Stimulated activated naive CD8-positive, alpha-beta T cell treated with anti-CD3 and anti-CD28 coated beads, Interleukin-15, amount 100 ng/mL, for 72 hours (primary cell): Measurements from ENCODE around the gene ERVFRD-1.
"Not testable (repeated sequence)": the region's sequence is repeated elsewhere in the genome, so short reads cannot be mapped to it uniquely, and the experiment has no call there.

Source experiments
- ATAC-seq: fragments of 150-1000 bp; cut with Tn5 transposase; 2 replicates; pipeline ENCODE4 v1.10.0; 2021; ENCODE audit warnings: mild to moderate bottlenecking, moderate library complexity
- DNase-seq, 2 donors: peaks; one replicate each; pipeline ENCODE4 v3.0.0; 2021 to 2022
- H3K27ac Mint-ChIP-seq, 2 donors: one replicate each; pipeline ENCODE4 v1.8.0; 2022; ENCODE audit warnings: mild to moderate bottlenecking in 2 of 2, mixed read lengths in 2 of 2, moderate library complexity in 2 of 2
- H3K27me3 Mint-ChIP-seq: one replicate; pipeline ENCODE4 v1.8.0; 2022; ENCODE audit warnings: mixed read lengths
- H3K4me1 Mint-ChIP-seq: one replicate; pipeline ENCODE4 v1.8.0; 2022; ENCODE audit warnings: mild to moderate bottlenecking, mixed read lengths
- H3K4me3 Mint-ChIP-seq, 2 donors: one replicate each; pipeline ENCODE4 v1.8.0; 2022; ENCODE audit warnings: mild to moderate bottlenecking in 2 of 2, mixed read lengths in 2 of 2, moderate library complexity in 1 of 2
- H3K9me3 Mint-ChIP-seq, 2 donors: one replicate each; pipeline ENCODE4 v1.8.0; 2022; ENCODE audit warnings: mixed read lengths in 2 of 2

ERVFRD-1 gene

DNA sequence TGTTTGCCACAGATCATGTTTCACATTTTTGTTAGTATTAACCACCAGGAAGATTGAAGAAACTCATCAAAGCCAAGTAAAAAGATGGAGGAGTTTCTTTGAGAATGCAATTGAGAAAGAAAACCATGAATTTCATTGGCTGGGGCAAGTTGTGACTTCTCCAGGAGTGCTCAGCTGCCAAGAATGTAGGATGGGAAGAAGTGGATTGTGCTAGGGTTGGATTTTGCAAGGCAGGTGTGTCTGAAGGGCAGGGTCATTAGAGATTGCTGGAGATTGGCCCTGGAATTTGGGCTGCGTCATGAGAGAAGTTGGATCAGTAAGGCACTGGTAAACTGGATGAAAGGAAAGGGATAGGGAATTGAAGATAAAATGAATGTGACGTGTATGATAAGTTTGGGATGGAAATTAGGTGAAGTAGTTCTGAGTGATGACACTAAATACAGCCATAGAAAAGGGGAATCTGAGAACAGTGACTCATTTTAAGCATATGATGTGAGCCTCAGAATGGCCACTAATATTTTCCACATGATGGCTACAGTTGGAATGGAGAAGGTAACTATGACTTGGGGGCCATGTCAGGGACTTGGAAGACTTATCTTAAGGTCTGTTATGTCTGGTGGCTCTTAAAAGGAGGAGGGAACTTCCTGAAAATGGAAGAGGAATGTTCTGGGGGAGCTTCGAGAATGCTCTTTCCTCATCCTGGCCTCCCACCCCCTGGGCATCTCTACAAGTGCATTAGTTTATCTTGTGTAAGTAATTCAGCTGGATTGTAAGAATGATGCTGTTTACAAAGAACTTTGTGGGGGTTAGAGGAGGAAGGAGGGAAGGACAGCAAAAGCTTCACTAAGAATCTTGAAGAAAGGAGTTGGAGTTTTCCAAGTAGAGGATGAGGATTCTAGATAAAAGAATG is 27.8 kb upstream of the ERVFRD-1 start:
- Mint-ChIP-seq H3K4me3 (peak overlapping the region; percentile 3 to 46), H3K27ac (peak overlapping the region; percentile 0 to 57), H3K4me1 (peaks cover 24% of the 10 kb centered on the region), H3K9me3 (peaks cover 0 to 6% of the 10 kb centered on the region in 2 donors), H3K27me3 (no peaks in the 10 kb centered on the region)
- peak; percentile 90 for ATAC-seq
- peak in 1 of 2 donors; percentile 7 for DNase-seq

DNA sequence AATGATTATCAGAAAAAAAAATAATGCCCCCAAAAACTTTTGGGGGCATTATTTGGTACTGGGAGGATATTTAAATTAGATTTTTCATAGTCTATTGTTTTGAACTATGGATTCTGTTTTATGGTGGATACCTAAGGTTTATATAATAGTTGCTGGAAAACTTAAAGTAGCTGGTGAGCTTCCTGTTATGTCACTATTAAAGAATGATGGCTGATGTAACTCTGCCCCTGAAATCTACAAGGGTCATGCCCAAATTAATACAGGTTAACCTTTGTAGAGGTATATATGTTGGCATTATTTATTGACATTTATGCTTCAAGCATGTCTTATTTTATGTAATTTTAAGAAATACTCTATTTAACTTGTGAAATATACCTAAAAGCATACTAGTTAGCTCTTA is 25.3 kb upstream of the ERVFRD-1 start:
- no peaks in the 10 kb centered on the region for H3K27me3 Mint-ChIP-seq
- DNase-seq (no peak), ATAC-seq (no peak)
- H3K4me1 Mint-ChIP-seq = peaks cover 22% of the 10 kb centered on the region
- H3K4me3 Mint-ChIP-seq = no peak overlapping the region
- H3K9me3 Mint-ChIP-seq = peaks cover 0 to 6% of the 10 kb centered on the region in 2 donors
- no peak overlapping the region for H3K27ac Mint-ChIP-seq

DNA sequence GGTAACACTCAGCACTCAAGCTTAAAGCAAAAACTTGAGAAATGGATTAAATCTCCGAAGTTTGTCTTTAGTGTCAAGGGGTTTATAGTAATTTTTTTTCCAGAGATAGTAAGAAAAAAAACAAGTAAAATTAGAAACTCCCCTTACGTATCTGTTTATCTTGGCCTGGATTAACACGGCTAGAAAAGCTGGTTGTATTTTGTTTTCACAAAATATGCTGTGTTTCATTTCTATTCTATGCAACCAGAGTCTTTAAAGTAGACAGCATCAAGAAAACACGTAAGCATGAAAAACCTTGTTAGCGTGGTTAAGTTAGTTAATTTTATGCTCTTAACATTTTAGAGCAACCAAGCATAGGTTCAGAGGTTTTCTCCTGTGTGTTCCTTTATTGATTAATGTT is 21.8 kb upstream of the ERVFRD-1 start:
- Mint-ChIP-seq H3K4me3 (no peak overlapping the region), H3K27me3 (no peaks in the 10 kb centered on the region), H3K27ac (no peak overlapping the region), H3K4me1 (peaks cover 13% of the 10 kb centered on the region), H3K9me3 (no peaks in the 10 kb centered on the region)
- ATAC-seq = no peak
- DNase-seq = no peak

DNA sequence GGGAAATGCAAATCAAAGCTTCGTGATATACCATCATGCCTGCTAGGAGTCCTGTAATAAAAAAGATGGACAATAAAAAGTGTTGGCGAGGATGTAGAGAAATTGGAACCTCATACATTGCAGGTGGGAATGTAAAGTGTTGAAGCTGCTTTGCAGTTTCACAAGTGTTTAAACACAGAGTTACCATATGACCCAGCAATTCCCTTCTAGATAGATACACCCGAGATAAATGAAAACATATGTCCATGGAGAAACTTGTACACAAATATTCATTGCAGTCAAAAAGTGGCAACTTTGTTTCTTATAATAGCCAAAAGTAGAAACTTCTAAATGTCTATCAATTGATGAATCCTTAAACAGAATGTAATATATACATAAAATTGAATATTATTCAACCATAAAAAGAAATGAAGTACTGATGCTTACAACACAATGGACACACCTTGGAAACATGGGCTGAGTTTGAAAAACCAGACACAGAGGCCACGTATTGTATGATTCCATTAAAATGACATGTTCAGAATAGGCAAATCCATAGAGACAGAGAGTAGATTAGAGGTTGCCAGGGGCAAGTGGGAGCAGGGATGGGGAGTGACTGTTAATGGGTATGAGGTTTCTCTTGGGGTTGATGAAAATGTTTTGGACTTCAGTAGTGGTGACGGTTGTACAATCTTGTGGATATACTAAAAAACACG is 20.8 kb upstream of the ERVFRD-1 start:
- ATAC-seq (no peak), DNase-seq (no peak)
- Mint-ChIP-seq H3K9me3 (no peaks in the 10 kb centered on the region), H3K4me1 (peaks cover 13% of the 10 kb centered on the region), H3K4me3 (no peak overlapping the region), H3K27ac (no peak overlapping the region), H3K27me3 (no peaks in the 10 kb centered on the region)

DNA sequence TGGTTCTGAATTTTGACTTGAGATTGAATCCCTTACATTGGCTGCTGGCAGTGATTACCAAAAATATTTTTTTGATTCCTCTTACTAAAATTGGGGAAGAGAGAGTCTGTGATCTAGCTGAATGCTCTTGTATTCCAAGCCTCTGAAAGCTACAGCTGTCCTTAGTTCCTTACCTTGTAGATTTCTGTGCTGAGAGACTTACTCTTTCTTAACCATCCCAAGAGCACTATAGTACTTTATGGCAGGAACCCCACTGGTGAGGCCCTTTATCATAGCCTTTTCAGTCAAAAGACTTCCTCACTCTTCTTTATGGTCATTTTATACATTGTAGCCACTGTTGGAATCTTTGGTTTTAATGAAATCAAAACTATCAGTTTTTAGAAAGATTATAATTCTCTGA is 19.1 kb upstream of the ERVFRD-1 start:
- Mint-ChIP-seq H3K27me3 (no peaks in the 10 kb centered on the region), H3K9me3 (no peaks in the 10 kb centered on the region), H3K4me1 (peaks cover 19% of the 10 kb centered on the region), H3K27ac (no peak overlapping the region), H3K4me3 (no peak overlapping the region)
- ATAC-seq (no peak), DNase-seq (no peak)

DNA sequence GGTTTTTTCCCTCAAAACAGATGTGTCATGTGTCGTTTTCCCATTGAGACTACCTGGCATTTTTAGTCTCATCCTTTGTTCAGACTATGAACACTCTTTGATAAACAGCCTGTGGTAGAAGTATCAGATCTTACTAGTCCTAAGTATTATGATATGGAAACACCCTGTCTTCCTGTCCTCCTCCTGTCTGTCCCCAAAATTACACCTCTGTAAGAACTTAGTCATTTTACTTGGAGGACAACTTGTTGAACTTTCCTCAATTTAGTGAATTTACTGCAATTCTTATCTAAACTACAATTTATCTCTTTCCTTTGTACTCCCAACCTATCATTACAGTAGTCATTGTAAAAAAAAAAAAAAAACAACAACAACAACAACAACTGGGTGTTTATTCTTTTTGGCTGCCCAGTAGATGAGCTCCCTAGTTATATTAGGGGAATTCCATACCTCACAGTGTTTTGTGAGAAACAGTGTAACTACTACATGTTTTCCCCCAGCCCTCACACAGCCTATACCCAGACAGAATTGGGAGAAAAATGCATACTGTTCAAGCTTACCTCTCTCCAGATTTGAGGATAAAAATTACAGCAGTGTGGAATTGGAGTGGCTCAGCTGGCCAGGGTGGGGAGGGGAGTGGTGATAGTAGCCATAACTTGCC is 18.5 kb upstream of the ERVFRD-1 start:
- no peaks in the 10 kb centered on the region for H3K9me3 Mint-ChIP-seq
- no peaks in the 10 kb centered on the region for H3K27me3 Mint-ChIP-seq
- peaks cover 19% of the 10 kb centered on the region for H3K4me1 Mint-ChIP-seq
- DNase-seq (no peak), ATAC-seq (peak; percentile 64)
- peak overlapping the region in 1 of 2 donors; percentile 35 for H3K27ac Mint-ChIP-seq
- H3K4me3 Mint-ChIP-seq = no peak overlapping the region

DNA sequence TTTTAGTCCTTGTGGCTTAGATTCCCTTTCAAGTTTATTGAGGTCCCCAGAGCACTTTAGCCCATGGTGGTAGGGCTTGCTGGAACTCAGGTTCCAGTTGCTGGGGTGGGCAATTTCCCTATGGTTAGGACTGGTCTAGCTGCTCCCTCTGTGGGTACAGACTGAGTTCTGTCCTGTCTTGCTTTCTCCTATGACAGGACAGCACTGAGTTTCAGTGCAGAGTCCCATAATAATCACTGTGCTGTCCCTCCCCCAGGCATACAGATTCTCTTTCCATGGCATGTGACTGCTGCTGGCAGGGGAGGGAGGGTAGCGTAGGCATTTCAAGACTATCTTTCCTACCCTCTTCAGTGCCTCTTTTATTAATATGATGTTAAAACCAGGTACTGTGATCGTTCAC is 17.1 kb upstream of the ERVFRD-1 start:
- H3K27ac Mint-ChIP-seq = no peak overlapping the region

DNA sequence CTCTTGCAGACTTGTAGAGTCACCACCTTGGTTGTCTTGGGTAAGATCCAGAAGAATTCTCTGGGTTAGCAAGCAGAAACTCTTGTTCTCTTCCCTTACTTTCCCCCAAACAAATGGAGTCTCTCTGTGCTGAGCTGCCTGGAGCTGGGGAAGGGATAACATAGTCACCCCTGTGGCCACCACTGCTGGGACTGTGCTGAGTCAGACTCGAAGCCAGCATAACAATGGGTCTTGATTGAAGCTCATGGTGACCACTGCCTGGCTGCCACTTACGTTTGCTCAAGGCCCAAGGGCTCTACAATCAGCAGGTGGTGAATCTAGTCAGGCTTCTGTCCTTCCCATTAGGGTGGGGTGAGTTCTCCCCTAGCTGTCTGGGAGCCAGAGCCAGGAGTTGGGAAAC is 15.4 kb upstream of the ERVFRD-1 start:
- DNase-seq = no peak
- Mint-ChIP-seq H3K9me3 (no peaks in the 10 kb centered on the region), H3K27ac (no peak overlapping the region)

More for the DNA sequence above, 17.1 kb upstream of the ERVFRD-1 start:
- peaks cover 19% of the 10 kb centered on the region for H3K4me1 Mint-ChIP-seq
- DNase-seq (no peak), ATAC-seq (no peak)
- no peak overlapping the region for H3K4me3 Mint-ChIP-seq
- no peaks in the 10 kb centered on the region for H3K9me3 Mint-ChIP-seq
- H3K27me3 Mint-ChIP-seq = no peaks in the 10 kb centered on the region

DNA sequence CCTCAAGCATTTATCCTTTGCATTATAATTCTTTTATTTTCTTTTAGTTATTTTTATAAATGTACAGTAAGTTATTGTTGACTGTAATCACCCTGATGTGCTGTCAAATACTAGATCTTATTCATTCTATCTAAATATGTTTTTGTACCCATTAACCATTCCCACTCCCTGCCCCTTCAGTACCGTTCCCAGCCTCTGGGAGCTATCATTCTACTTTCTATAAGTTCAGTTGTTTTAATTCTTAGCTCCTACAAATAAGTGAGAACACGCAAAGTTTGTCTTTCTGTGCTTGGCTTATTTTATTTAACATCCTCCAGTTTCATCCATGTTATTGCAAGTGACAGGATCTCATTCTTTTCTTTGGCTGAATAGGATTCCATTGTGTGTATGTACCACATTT is 12.5 kb upstream of the ERVFRD-1 start:
- H3K27ac Mint-ChIP-seq = no peak overlapping the region

More for the DNA sequence above, 15.4 kb upstream of the ERVFRD-1 start:
- Mint-ChIP-seq H3K27me3 (no peaks in the 10 kb centered on the region), H3K4me1 (peaks cover 25% of the 10 kb centered on the region), H3K4me3 (no peak overlapping the region)
- ATAC-seq = no peak

DNA sequence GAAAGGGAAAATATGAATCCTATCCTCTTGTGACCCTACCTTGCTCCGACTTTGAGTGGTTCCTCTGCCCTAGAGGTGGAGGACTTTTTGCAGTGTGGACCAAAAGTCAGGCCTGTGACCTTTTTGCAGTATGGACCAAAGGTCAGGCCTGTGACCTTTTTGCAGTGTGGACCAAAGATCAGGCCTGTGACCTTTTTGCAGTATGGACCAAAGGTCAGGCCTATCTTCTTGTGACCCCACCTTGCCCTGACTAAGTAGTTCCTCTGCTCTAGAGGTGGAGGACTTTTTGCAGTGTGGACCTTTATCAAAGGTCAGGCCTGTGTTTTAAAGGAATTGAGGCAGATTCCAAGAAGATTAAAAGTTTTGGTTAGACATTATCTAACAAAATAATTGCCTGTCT is 10.9 kb upstream of the ERVFRD-1 start:
- H3K27me3 Mint-ChIP-seq = no peaks in the 10 kb centered on the region
- DNase-seq = no peak
- peaks cover 12% of the 10 kb centered on the region for H3K4me1 Mint-ChIP-seq
- H3K9me3 Mint-ChIP-seq = no peaks in the 10 kb centered on the region
- no peak for ATAC-seq
- H3K27ac Mint-ChIP-seq = no peak overlapping the region
- H3K4me3 Mint-ChIP-seq = no peak overlapping the region

More for the DNA sequence above, 12.5 kb upstream of the ERVFRD-1 start:
- ATAC-seq (no peak), DNase-seq (no peak)
- H3K4me1 Mint-ChIP-seq = peaks cover 12% of the 10 kb centered on the region
- no peaks in the 10 kb centered on the region for H3K9me3 Mint-ChIP-seq
- H3K27me3 Mint-ChIP-seq = no peaks in the 10 kb centered on the region
- H3K4me3 Mint-ChIP-seq = no peak overlapping the region

DNA sequence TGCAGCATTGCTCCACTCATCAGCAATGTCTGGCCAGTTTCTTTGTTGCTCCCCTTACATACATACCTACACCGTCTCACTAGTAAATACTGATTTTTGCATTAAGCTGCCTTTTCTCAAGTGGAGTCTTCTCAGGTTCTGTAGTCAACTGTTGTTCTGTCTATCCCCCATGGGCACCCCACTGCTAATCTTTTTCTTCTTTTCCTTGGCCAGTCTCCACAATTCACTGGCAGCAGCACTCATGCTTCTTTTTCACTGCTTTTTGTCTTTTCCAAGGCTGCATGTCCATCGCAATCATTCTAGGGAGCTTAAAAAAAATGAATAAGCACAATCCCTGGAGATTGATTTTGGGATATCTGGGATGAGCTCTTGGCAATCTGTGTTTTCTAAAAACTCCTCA is 10.3 kb upstream of the ERVFRD-1 start:
- H3K4me1 Mint-ChIP-seq = peaks cover 12% of the 10 kb centered on the region
- ATAC-seq (no peak), DNase-seq (no peak)
- no peak overlapping the region for H3K27ac Mint-ChIP-seq
- H3K27me3 Mint-ChIP-seq = no peaks in the 10 kb centered on the region
- H3K4me3 Mint-ChIP-seq = no peak overlapping the region
- no peaks in the 10 kb centered on the region for H3K9me3 Mint-ChIP-seq

DNA sequence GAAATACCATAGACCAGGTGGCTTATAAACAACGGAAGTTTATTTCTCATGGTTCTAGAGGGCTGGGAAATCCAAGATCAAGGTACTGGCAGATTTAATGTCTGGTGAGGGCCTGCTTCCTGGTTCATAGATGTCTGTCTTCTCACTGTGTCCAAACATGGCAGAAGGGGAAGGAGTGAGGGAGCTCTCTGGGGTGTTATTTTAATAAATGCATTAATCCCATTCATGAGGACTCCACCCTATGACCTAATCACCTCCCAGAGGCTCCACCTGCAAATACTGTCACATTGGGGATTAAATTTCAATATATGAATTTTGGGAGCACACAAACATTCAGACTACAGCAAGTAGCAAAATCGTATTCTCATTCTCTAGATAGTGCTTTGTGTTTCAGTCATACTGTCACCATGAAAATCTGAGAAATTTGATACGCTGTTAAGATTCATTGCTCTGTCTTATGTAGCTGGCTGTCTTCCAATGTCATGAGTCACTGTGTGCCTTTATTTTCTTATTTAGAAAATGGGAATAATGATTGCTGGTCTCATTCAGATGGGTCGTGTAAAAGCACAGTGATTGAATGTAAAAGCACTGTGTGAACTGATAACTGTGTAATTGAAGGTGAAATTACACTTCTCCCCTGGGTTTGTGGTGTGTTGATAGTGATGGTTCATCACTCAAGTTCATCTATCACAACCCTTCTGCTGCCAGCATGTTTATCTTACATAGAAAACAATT is 8.9 kb upstream of the ERVFRD-1 start:
- Mint-ChIP-seq H3K4me1 (peaks cover 19% of the 10 kb centered on the region), H3K9me3 (no peaks in the 10 kb centered on the region), H3K27ac (no peak overlapping the region), H3K27me3 (no peaks in the 10 kb centered on the region), H3K4me3 (no peak overlapping the region)
- DNase-seq (no peak), ATAC-seq (no peak)

DNA sequence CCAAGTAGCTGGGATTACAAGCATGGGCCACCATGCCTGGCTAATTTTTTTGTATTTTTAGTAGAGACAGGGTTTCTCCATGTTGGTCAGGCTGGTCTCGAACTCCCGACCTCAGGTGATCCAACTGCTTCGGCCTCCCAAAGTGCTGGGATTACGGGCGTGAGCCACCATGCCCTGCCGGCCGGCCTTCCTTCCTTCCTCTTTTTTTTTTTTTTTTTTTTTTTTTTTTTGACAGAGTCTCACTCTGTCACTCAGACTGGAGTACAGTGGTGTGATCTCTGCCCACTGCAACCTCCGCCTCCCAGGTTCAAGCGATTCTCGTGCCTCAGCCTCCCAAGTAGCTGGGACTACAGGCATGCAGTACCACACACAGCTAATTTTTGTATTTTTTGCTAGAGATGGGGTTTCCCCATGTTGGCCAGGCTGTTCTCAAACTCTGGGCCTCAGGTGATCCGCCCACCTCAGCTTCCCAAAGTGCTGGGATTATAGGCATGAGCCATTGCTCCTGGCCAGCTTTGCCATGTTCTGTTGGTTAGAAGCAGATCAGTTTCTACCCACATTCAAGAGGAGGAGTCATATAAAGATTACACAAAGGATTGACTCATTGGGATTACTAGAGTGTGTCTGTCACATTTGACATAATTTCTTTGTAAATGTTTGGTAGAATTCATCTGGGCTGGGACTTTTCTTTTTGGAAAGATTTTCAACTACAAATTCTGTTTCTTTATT is 4.4 kb upstream of the ERVFRD-1 start:
- H3K9me3 Mint-ChIP-seq, H3K4me3 Mint-ChIP-seq, H3K27ac Mint-ChIP-seq, DNase-seq, H3K27me3 Mint-ChIP-seq: not testable (repeated sequence)
- H3K4me1 Mint-ChIP-seq = peaks cover 26% of the 10 kb centered on the region
- ATAC-seq = peak; percentile 70

DNA sequence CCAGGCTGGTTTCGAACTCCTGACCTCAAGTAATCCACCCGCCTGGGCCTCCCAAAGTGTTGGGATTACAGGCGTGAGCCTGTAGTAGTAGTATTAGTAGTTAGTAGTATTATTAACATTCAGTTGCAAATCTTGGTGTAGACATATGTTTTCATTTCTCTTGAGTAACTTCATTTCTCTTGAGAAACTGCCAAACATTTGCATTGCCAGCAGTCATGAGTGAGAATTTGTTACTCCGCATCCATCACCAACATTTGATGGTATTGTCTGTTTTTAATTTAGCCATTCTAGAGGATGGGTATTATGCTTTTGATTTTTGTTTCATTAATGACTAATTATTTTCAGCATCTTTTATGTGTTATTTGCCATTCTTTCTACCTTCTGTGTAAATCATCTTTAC is 1.5 kb upstream of the ERVFRD-1 start:
- DNase-seq (no peak), ATAC-seq (no peak)
- Mint-ChIP-seq H3K4me3 (no peak overlapping the region), H3K27ac (no peak overlapping the region), H3K9me3 (no peaks in the 10 kb centered on the region), H3K27me3 (no peaks in the 10 kb centered on the region), H3K4me1 (peaks cover 39% of the 10 kb centered on the region)
